Measurements from ENCODE around the gene PPP2R5B. TPM values are rescaled to one million over a fixed set of nuclear protein-coding genes. Genes with fewer than 3 reads are reported as not detected.

Gene PPP2R5B
- total and polyA plus RNA-seq, 3 experiments from 2014 or later = 7.8 to 11.7 (median 11.2) TPM

- no peak overlapping the region for H3K27ac Mint-ChIP-seq
- CTCF ChIA-PET = no interaction called here
- no peaks in the 10 kb centered on the region for H3K4me1 ChIP-seq (ENCODE audit: insufficient read depth, low read length)
These were observed 29.7 kb downstream of the PPP2R5B start for GRCh38 chr11:64954201-64954600.

GRCh38 chr11:64959498-64959897, 35.0 kb downstream of the PPP2R5B start:
- Histone ChIP-seq H3K9me3 (ENCODE audit: low read length) (no peaks in the 10 kb centered on the region), H3K27ac (ENCODE audit: low read depth, low read length) (no peak overlapping the region), H3K4me1 (ENCODE audit: insufficient read depth, low read length) (no peaks in the 10 kb centered on the region), H3K4me3 (ENCODE audit: low read length) (no peak overlapping the region), H3K27me3 (ENCODE audit: insufficient read depth, low read length, poor library complexity, severe bottlenecking) (peaks cover 1% of the 10 kb centered on the region), H3K36me3 (ENCODE audit: insufficient read depth, low read length) (no peaks in the 10 kb centered on the region)
- peaks cover 10 to 20% of the 10 kb centered on the region in 2 donors for H3K27me3 Mint-ChIP-seq
- no peaks in the 10 kb centered on the region for H3K4me1 Mint-ChIP-seq
- POLR2A ChIA-PET = no interaction called here
- H3K9me3 Mint-ChIP-seq = no peaks in the 10 kb centered on the region
- CTCF ChIA-PET = no interaction called here
- H3K27ac Mint-ChIP-seq = no peak overlapping the region
- no peak for DNase-seq
- H3K36me3 Mint-ChIP-seq = no peaks in the 10 kb centered on the region
- no peak overlapping the region for H3K4me3 Mint-ChIP-seq

More at GRCh38 chr11:64954201-64954600, 29.7 kb downstream of the PPP2R5B start:
- H3K27ac ChIP-seq (ENCODE audit: low read depth, low read length) = no peak overlapping the region
- POLR2A ChIA-PET = no interaction called here
- H3K27me3 ChIP-seq (ENCODE audit: insufficient read depth, low read length, poor library complexity, severe bottlenecking) = peaks cover 4% of the 10 kb centered on the region
- no peaks in the 10 kb centered on the region for H3K9me3 ChIP-seq (ENCODE audit: low read length)
- no peaks in the 10 kb centered on the region for H3K36me3 Mint-ChIP-seq
- no peak for DNase-seq
- no peak overlapping the region for H3K4me3 ChIP-seq (ENCODE audit: low read length)
- no peaks in the 10 kb centered on the region for H3K36me3 ChIP-seq (ENCODE audit: insufficient read depth, low read length)
- no peaks in the 10 kb centered on the region for H3K9me3 Mint-ChIP-seq
- H3K27me3 Mint-ChIP-seq = peaks cover 13 to 17% of the 10 kb centered on the region in 2 donors
- no peaks in the 10 kb centered on the region for H3K4me1 Mint-ChIP-seq
- no peak overlapping the region for H3K4me3 Mint-ChIP-seq

GRCh38 chr11:64960719-64961118, 36.2 kb downstream of the PPP2R5B start:
- Mint-ChIP-seq H3K27me3 (peaks cover 10 to 25% of the 10 kb centered on the region in 2 donors), H3K27ac (no peak overlapping the region), H3K4me3 (no peak overlapping the region), H3K4me1 (no peaks in the 10 kb centered on the region), H3K36me3 (no peaks in the 10 kb centered on the region), H3K9me3 (no peaks in the 10 kb centered on the region)
- H3K4me1 ChIP-seq (ENCODE audit: insufficient read depth, low read length) = no peaks in the 10 kb centered on the region
- ChIA-PET POLR2A (no interaction called here), CTCF (no interaction called here)
- no peak overlapping the region for H3K4me3 ChIP-seq (ENCODE audit: low read length)
- no peak overlapping the region for H3K27ac ChIP-seq (ENCODE audit: low read depth, low read length)
- DNase-seq = no peak
- no peaks in the 10 kb centered on the region for H3K36me3 ChIP-seq (ENCODE audit: insufficient read depth, low read length)
- no peaks in the 10 kb centered on the region for H3K27me3 ChIP-seq (ENCODE audit: insufficient read depth, low read length, poor library complexity, severe bottlenecking)
- H3K9me3 ChIP-seq (ENCODE audit: low read length) = no peaks in the 10 kb centered on the region

GRCh38 chr11:64963072-64963631, 38.7 kb downstream of the PPP2R5B start:
- peaks cover 0 to 2% (median 0%) of the 10 kb centered on the region in 3 donors for H3K36me3 Mint-ChIP-seq
- no peaks in the 10 kb centered on the region for H3K36me3 ChIP-seq (ENCODE audit: insufficient read depth, low read length)
- H3K9me3 ChIP-seq (ENCODE audit: low read length) = no peaks in the 10 kb centered on the region
- no peaks in the 10 kb centered on the region for H3K4me1 Mint-ChIP-seq
- H3K9me3 Mint-ChIP-seq = no peaks in the 10 kb centered on the region
- H3K4me3 ChIP-seq (ENCODE audit: low read length) = no peak overlapping the region
- CTCF ChIA-PET = no interaction called here
- peaks cover 7 to 25% of the 10 kb centered on the region in 2 donors for H3K27me3 Mint-ChIP-seq
- POLR2A ChIA-PET = interaction anchor here (0.6 kb wide), 1 partner anchor 130 kb away, joined by 3 read pairs; no protein-coding TSS in a partner anchor
- H3K27me3 ChIP-seq (ENCODE audit: insufficient read depth, low read length, poor library complexity, severe bottlenecking) = no peaks in the 10 kb centered on the region
- H3K4me3 Mint-ChIP-seq = no peak overlapping the region
- DNase-seq = no peak
- no peak overlapping the region for H3K27ac Mint-ChIP-seq
- H3K27ac ChIP-seq (ENCODE audit: low read depth, low read length) = no peak overlapping the region
- H3K4me1 ChIP-seq (ENCODE audit: insufficient read depth, low read length) = no peaks in the 10 kb centered on the region

GRCh38 chr11:64967375-64967774, 42.9 kb downstream of the PPP2R5B start:
- Histone ChIP-seq H3K27me3 (ENCODE audit: insufficient read depth, low read length, poor library complexity, severe bottlenecking) (no peaks in the 10 kb centered on the region), H3K36me3 (ENCODE audit: insufficient read depth, low read length) (no peaks in the 10 kb centered on the region), H3K4me1 (ENCODE audit: insufficient read depth, low read length) (peaks cover 4% of the 10 kb centered on the region), H3K9me3 (ENCODE audit: low read length) (no peaks in the 10 kb centered on the region), H3K27ac (ENCODE audit: low read depth, low read length) (no peak overlapping the region), H3K4me3 (ENCODE audit: low read length) (no peak overlapping the region)
- POLR2A ChIA-PET = no interaction called here
- Mint-ChIP-seq H3K27ac (no peak overlapping the region), H3K4me1 (peaks cover 3 to 11% (median 9%) of the 10 kb centered on the region in 3 donors), H3K27me3 (peaks cover 9 to 13% of the 10 kb centered on the region in 2 donors), H3K4me3 (no peak overlapping the region), H3K9me3 (no peaks in the 10 kb centered on the region), H3K36me3 (peaks cover 0 to 2% (median 0%) of the 10 kb centered on the region in 3 donors)
- DNase-seq = no peak
- CTCF ChIA-PET = no interaction called here

GRCh38 chr11:64969209-64969608, 44.7 kb downstream of the PPP2R5B start:
- Histone ChIP-seq H3K4me1 (ENCODE audit: insufficient read depth, low read length) (peaks cover 5% of the 10 kb centered on the region), H3K36me3 (ENCODE audit: insufficient read depth, low read length) (no peaks in the 10 kb centered on the region), H3K9me3 (ENCODE audit: low read length) (no peaks in the 10 kb centered on the region), H3K27me3 (ENCODE audit: insufficient read depth, low read length, poor library complexity, severe bottlenecking) (no peaks in the 10 kb centered on the region), H3K27ac (ENCODE audit: low read depth, low read length) (no peak overlapping the region), H3K4me3 (ENCODE audit: low read length) (no peak overlapping the region)
- POLR2A ChIA-PET = interaction anchor here (0.6 kb wide), 1 partner anchor 106 kb away, joined by 14 read pairs; no protein-coding TSS in a partner anchor
- Mint-ChIP-seq H3K27me3 (peaks cover 7 to 10% of the 10 kb centered on the region in 2 donors), H3K4me3 (no peak overlapping the region), H3K4me1 (peaks cover 3 to 11% (median 9%) of the 10 kb centered on the region in 3 donors), H3K36me3 (peaks cover 0 to 2% (median 0%) of the 10 kb centered on the region in 3 donors), H3K9me3 (no peaks in the 10 kb centered on the region), H3K27ac (no peak overlapping the region)
- CTCF ChIA-PET = no interaction called here
- no peak for DNase-seq

DNA sequence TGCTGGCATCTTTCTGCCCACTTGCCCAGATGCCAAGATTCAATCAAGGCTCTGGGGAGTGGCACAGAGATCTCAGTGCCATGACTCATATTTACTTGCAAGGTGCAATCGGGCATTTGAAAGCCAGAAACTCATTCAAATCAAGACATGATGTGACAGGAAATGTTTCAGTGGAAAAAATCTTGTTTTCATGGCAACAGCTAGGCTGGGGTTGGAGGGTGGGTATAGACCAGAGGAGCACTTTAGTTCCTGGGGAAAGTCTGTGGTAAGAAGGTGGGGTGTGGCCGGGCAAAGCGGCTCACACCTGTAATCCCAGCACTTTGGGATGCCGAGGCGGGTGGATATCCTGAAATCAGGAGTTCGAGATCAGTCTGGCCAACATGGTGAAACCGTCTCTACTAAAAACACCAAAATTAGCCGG, 46.3 kb downstream of the PPP2R5B start:
- DNase-seq = no peak
- no peak overlapping the region for H3K27ac ChIP-seq (ENCODE audit: low read depth, low read length)
- H3K36me3 ChIP-seq (ENCODE audit: insufficient read depth, low read length) = no peaks in the 10 kb centered on the region
- no peak overlapping the region for H3K4me3 ChIP-seq (ENCODE audit: low read length)
- H3K27ac Mint-ChIP-seq = peak overlapping the region in 1 of 8 donors; percentile 23
- H3K27me3 ChIP-seq (ENCODE audit: insufficient read depth, low read length, poor library complexity, severe bottlenecking) = no peaks in the 10 kb centered on the region
- peaks cover 0 to 2% (median 0%) of the 10 kb centered on the region in 3 donors for H3K36me3 Mint-ChIP-seq
- CTCF ChIA-PET = no interaction called here
- H3K9me3 ChIP-seq (ENCODE audit: low read length) = no peaks in the 10 kb centered on the region
- peaks cover 5% of the 10 kb centered on the region for H3K4me1 ChIP-seq (ENCODE audit: insufficient read depth, low read length)
- H3K27me3 Mint-ChIP-seq = peaks cover 5 to 7% of the 10 kb centered on the region in 2 donors
- POLR2A ChIA-PET = no interaction called here
- peaks cover 3 to 14% (median 9%) of the 10 kb centered on the region in 3 donors for H3K4me1 Mint-ChIP-seq
- H3K9me3 Mint-ChIP-seq = no peaks in the 10 kb centered on the region
- H3K4me3 Mint-ChIP-seq = peak overlapping the region in 6 of 7 donors; percentile 19 to 73 (median 48)

DNA sequence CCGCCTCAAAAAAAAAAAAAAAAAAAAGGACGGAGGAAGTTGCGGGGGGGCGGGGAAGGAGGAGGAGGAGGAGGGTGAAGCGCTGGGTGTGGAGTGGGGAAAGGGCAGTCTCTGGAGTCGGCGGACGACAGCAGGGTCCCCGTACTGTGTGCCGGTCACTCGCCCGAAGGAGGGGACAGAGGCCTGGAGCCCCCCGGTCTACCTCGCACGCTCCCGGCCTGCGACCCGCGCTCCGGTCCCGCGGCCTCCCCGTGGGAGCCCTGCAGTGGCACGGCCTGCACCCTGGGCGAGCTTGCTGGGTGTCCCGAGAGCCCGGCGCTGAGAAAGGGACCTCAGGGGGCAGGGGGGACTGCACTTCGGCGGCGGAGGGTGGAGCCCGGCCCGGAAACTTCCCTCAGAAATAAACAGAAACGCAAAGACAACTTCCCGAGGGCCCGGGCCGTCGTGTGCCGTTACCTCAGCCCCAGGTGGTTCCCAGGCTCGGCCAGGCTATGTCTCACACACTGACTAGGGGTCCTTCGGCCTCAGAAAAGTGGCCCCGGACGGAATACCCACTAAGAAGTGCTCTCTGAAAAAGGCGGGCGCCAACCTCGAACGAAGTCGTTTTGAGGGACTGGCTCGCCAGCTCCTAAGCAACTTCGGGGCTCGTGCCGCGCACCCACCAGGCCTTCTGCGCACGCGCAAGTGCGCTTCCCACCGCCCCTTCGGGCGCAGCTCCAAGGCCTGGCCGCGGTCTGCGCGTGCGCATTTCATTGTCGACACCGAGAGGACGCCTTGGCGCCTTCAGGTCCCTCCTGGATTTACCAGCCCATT, 47.1 kb downstream of the PPP2R5B start, which contains the start of gene MAJIN:
TSS of gene MAJIN (minus strand) at position 688 of the 813 bp plus-strand sequence. CDS start 12,703 bp downstream, outside the sequence.
- Histone ChIP-seq H3K27me3 (ENCODE audit: insufficient read depth, low read length, poor library complexity, severe bottlenecking) (no peaks in the 10 kb centered on the region), H3K27ac (ENCODE audit: low read depth, low read length) (no peak within 1 kb of the TSS), H3K4me3 (ENCODE audit: low read length) (peak within 1 kb of the TSS; percentile 30), H3K4me1 (ENCODE audit: insufficient read depth, low read length) (peaks cover 5% of the 10 kb centered on the region), H3K9me3 (ENCODE audit: low read length) (no peaks in the 10 kb centered on the region), H3K36me3 (ENCODE audit: insufficient read depth, low read length) (no peaks in the 10 kb centered on the region)
- Mint-ChIP-seq H3K4me1 (peaks cover 3 to 14% (median 9%) of the 10 kb centered on the region in 3 donors), H3K27ac (peak within 1 kb of the TSS in 3 of 8 donors; percentile 50 to 66 (median 64)), H3K36me3 (peaks cover 0 to 2% (median 0%) of the 10 kb centered on the region in 3 donors), H3K4me3 (peak within 1 kb of the TSS; percentile 36 to 76 (median 69)), H3K9me3 (no peaks in the 10 kb centered on the region), H3K27me3 (peaks cover 5 to 7% of the 10 kb centered on the region in 2 donors)
- ChIA-PET POLR2A (no interaction called here), CTCF (no interaction called here)
- DNase-seq = peak; percentile 63 to 89 (median 82)
